ENCODE results near the gene FYN.

Gene FYN

GRCh38 chr6:111625461-111626391 is 247.5 kb downstream of the FYN start:
- no peak for DNase-seq (ENCODE audit: low spot score)

GRCh38 chr6:111625099-111625416 is 248.2 kb downstream of the FYN start:
- no peak for DNase-seq (ENCODE audit: low spot score)

- no peak for DNase-seq (ENCODE audit: low spot score)
Measured at GRCh38 chr6:111624401-111625098, 248.7 kb downstream of the FYN start.

DNA sequence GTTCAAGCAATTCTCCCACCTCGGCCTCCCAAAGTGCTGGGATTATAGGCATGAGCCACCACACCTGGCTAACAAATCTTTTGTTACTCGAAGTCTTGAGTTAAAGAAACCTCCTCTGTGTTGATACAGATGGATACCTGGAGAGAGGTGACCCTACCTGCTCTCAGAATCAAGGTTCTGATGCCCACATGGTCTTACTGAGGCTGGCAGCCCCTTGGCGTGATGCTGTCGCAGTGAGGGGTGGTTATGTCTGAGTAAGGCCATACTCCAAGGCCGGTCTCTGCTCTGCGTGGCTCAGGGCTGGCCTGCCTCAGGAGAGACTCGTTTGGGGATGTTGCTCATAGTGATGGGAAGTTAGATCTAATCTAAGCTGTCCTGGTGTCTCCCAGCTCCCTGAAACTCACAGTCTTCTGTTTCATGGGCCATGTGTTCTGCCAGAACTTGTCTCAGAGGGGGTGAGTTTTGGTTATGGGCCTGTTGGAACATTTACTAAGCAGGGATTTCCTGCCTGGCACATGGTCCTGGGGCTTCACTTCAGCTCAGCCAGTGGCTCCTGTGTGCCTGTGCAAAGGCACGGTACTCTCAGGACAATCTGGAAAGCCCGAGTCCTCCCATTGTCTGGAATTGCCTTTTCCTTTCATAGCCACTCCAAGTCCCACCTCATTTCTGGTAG is 250.1 kb downstream of the FYN start:
- DNase-seq (ENCODE audit: low spot score) = no peak

DNA sequence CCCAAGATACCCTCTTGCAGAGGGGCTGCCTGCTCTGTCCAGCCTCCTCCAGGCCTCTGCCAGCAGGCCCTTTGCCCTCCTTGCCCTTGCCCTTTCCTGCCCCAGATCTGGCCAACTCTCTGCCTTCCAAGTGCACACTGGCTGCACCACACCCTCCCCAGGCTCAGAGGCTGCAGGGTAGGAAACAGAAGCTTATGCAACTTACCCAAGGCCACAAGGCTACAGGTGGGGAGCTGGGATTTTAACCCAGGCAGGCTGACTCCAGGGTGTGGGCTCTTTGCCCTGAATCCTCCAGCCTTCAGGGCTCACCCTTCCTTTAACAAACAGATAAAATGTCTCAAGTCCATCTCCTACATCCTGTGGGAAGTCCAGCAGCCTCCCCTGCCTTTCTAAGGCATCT is 253.1 kb downstream of the FYN start:
- DNase-seq (ENCODE audit: low spot score) = no peak

- DNase-seq (ENCODE audit: low spot score) = no peak
Measured at GRCh38 chr6:111618407-111618806, 254.8 kb downstream of the FYN start.

DNA sequence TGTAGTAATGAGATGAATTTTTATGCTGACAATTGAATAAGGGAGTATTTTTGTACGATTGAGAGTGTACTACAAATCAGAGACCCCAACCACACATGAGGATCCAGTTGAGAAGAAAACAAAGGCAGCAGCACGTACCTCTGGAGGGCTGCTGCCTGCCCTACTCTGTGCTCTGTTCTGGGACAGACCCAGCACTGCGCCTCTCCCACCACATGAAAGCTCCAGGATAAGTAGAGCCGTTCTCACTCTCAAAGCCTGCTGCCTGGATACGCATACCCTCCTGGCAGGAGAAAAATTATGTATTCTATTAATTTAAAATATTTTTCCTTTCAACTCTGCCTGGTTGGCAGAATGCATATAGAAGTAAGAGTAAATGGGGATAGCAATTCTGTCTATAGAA is 256.1 kb downstream of the FYN start:
- no peak for DNase-seq (ENCODE audit: low spot score)

DNA sequence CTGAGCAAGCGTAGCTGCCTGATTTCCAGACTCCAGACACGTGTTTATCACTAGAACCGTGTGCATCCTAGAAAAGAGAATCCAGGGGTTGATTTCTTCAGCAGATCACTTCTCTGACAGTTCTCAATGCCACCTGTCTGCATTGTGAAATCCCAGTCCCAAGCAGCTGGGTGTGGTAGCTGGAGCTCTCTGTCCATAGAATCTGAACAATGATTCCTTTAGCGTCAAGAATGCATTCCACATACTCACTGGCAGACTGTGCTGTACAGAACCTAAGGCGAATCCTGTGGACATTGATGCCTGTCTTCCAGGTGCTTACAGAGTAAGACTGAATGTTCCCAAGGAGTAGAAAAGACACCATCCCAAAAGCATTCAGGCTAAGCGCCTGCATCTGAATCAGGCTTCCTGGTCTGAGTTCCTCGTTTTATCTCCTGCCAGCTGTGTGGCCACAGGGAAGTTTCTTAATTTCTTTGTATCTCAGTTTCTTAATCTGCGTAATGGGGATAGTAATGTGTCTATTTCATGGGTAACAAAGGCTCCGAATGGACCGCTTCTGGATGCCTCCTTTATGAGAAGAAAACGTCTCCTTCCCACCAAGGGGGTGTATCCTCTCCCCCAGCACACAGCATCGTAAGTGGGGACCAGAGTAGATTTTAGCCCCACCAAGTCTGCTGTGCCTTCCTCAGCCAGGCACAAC is 257.2 kb downstream of the FYN start:
- no peak for DNase-seq (ENCODE audit: low spot score)

GRCh38 chr6:111614833-111615582 is 258.2 kb downstream of the FYN start:
- no peak for DNase-seq (ENCODE audit: low spot score)

DNA sequence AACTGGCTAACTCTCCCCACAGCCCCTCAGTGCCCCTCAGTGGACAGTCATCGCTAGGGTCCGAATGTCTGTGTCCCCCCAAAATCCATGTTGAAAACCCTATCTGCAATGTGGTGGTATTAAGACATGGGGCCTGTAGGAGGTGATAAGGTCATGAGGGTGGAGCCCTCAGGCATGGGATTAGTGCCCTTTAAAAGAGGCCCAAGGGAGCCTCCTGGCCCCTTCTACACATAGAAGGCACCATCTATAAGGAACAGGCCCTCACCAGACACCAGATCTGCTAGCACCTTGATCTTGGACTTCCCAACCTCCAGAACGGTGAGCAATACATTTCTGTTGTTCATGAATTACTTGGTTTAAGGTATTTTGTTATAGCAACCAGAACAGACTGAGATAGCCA is 260.9 kb downstream of the FYN start:
- no peak for DNase-seq (ENCODE audit: low spot score)

GRCh38 chr6:111610548-111611172 is 262.6 kb downstream of the FYN start:
- DNase-seq (ENCODE audit: low spot score) = no peak
